ENCODE measurements around the gene SARM1.

SARM1 gene

GRCh38 chr17:28363776-28364650 is 7.5 kb upstream of the SARM1 start:
- H3K4me3 ChIP-seq (ENCODE audit: low read depth, low read length), result no peak overlapping the region
- TF ChIP-seq MAX (IDR thresholded peaks at IDR 0.05; ENCODE audit: low read depth, low read length), result no peak
- TF ChIP-seq CTCF (IDR thresholded peaks at IDR 0.05; ENCODE audit: low read depth, low read length), result no peak
- TF ChIP-seq MYC (IDR thresholded peaks at IDR 0.05; ENCODE audit: low read depth, low read length), result no peak
- TF ChIP-seq POLR2A (IDR thresholded peaks at IDR 0.05; ENCODE audit: extremely low read depth, insufficient read length), result no peak
- no peak for DNase-seq (ENCODE audit: low read depth)

- H3K4me3 ChIP-seq (ENCODE audit: low read depth, low read length), result no peak within 1 kb of the TSS
- no peak for TF ChIP-seq POLR2A (IDR thresholded peaks at IDR 0.05; ENCODE audit: extremely low read depth, insufficient read length)
- TF ChIP-seq MAX (IDR thresholded peaks at IDR 0.05; ENCODE audit: low read depth, low read length), result no peak
- no peak for TF ChIP-seq CTCF (IDR thresholded peaks at IDR 0.05; ENCODE audit: low read depth, low read length)
- TF ChIP-seq MYC (IDR thresholded peaks at IDR 0.05; ENCODE audit: low read depth, low read length), result no peak
- DNase-seq (ENCODE audit: low read depth), result no peak
Observed at GRCh38 chr17:28364665-28365363, 6.7 kb upstream of the SARM1 start, which contains the start of gene SEBOX. Gene SEBOX, minus strand, starts transcription at chr17:28365199. Its CDS starts 48 bp downstream, at chr17:28365151.

GRCh38 chr17:28365487-28365886 is 6.0 kb upstream of the SARM1 start:
- no peak for DNase-seq (ENCODE audit: low read depth)
- H3K4me3 ChIP-seq (ENCODE audit: low read depth, low read length), result no peak overlapping the region
- TF ChIP-seq MAX (IDR thresholded peaks at IDR 0.05; ENCODE audit: low read depth, low read length) (no peak), POLR2A (IDR thresholded peaks at IDR 0.05; ENCODE audit: extremely low read depth, insufficient read length) (no peak), MYC (IDR thresholded peaks at IDR 0.05; ENCODE audit: low read depth, low read length) (no peak), CTCF (IDR thresholded peaks at IDR 0.05; ENCODE audit: low read depth, low read length) (no peak)

GRCh38 chr17:28366605-28367004 is 4.9 kb upstream of the SARM1 start:
- TF ChIP-seq CTCF (IDR thresholded peaks at IDR 0.05; ENCODE audit: low read depth, low read length) (no peak), MYC (IDR thresholded peaks at IDR 0.05; ENCODE audit: low read depth, low read length) (no peak), POLR2A (IDR thresholded peaks at IDR 0.05; ENCODE audit: extremely low read depth, insufficient read length) (no peak)
- peak; percentile 28 for DNase-seq (ENCODE audit: low read depth)
- H3K4me3 ChIP-seq (ENCODE audit: low read depth, low read length), result no peak overlapping the region

GRCh38 chr17:28367641-28368305 is 3.7 kb upstream of the SARM1 start:
- DNase-seq (ENCODE audit: low read depth), result no peak
- no peak for TF ChIP-seq CTCF (IDR thresholded peaks at IDR 0.05; ENCODE audit: low read depth, low read length)
- TF ChIP-seq MAX (IDR thresholded peaks at IDR 0.05; ENCODE audit: low read depth, low read length), result no peak
- TF ChIP-seq MYC (IDR thresholded peaks at IDR 0.05; ENCODE audit: low read depth, low read length), result no peak
- no peak for TF ChIP-seq POLR2A (IDR thresholded peaks at IDR 0.05; ENCODE audit: extremely low read depth, insufficient read length)
- no peak overlapping the region for H3K4me3 ChIP-seq (ENCODE audit: low read depth, low read length)

Measured in NB4 (cell line).